ENCODE measurements around the gene CCT7.

- no peak for TF ChIP-seq MAX (IDR thresholded peaks at IDR 0.05)
- TF ChIP-seq CTCF (IDR thresholded peaks at IDR 0.05; ENCODE audit: control extremely low read depth in 1 of 3, insufficient read depth in 1 of 3, low read depth in 1 of 3, low read length in 3 of 3) = no peak
- TF ChIP-seq TEAD4 (IDR thresholded peaks at IDR 0.05; ENCODE audit: low read depth, low read length) = no peak
- TF ChIP-seq CHD1 (IDR thresholded peaks at IDR 0.05; ENCODE audit: low read depth, low read length) = no peak
- TF ChIP-seq CBX8 (IDR thresholded peaks at IDR 0.05; ENCODE audit: borderline replicate concordance, low read depth, low read length) = no peak
Observed at GRCh38 chr2:73244580-73244979, 10.5 kb downstream of the CCT7 start.

Data from H1 (cell line).